ENCODE results near the gene STX7. TPM values are rescaled to one million over a fixed set of nuclear protein-coding genes. Genes with fewer than 3 reads are reported as not detected.

STX7 gene
- total RNA-seq, 1 experiment from 2014 or later: 25.6 TPM

DNA sequence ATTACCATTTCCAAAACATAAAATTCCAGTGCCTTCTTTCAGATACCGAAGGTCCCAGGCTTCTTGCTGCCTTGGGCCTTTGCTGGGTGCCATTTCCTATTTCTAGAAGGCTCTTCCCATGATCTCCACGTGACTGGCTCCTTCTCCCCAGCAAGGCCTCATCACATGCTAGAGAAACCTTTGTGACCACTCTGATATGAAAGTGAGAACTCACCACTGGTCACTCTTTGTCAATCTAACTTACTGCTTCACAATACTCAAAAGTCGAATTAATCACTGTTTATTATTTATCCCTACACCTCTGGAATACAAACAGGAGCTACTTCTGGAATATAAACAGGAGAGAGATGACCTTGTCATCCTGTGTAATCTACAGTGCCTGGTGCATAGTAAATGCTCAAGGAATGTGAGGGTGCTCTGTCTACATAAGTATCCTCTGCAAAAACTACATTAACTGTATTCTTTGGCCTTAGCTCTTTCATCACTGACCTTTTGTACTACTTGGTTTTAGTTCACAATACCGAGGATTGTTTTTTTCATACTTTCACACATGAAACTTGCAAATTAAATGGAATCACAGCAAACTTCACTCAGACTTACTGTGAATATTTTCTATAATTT lies 1.6 kb downstream of the STX7 start (continued):
- TF ChIP-seq ZNF281 (CRISPR knock-in tag; IDR thresholded peaks at IDR 0.05) (no peak), USF1 (CRISPR knock-in tag; IDR thresholded peaks at IDR 0.05) (no peak), RELA (CRISPR knock-in tag; IDR thresholded peaks at IDR 0.05; ENCODE audit: borderline replicate concordance) (no peak), TEAD1 (CRISPR knock-in tag; IDR thresholded peaks at IDR 0.05) (no peak), ATF1 (CRISPR knock-in tag; IDR thresholded peaks at IDR 0.05) (no peak), ZNF232 (CRISPR knock-in tag; IDR thresholded peaks at IDR 0.05) (no peak), ZNF219 (CRISPR knock-in tag; IDR thresholded peaks at IDR 0.05; ENCODE audit: borderline replicate concordance) (no peak), CREM (CRISPR knock-in tag; IDR thresholded peaks at IDR 0.05) (no peak), FOXJ3 (CRISPR knock-in tag; IDR thresholded peaks at IDR 0.05; ENCODE audit: borderline replicate concordance) (no peak), ZNF416 (CRISPR knock-in tag; IDR thresholded peaks at IDR 0.05) (no peak), PRRX2 (CRISPR knock-in tag; IDR thresholded peaks at IDR 0.05) (no peak), GTF2I (CRISPR knock-in tag; conservative IDR thresholded peaks at IDR 0.05) (no peak), CBFB (CRISPR knock-in tag; IDR thresholded peaks at IDR 0.05; ENCODE audit: low read depth) (no peak), SMAD3 (CRISPR knock-in tag; IDR thresholded peaks at IDR 0.05; ENCODE audit: borderline replicate concordance) (no peak)

DNA sequence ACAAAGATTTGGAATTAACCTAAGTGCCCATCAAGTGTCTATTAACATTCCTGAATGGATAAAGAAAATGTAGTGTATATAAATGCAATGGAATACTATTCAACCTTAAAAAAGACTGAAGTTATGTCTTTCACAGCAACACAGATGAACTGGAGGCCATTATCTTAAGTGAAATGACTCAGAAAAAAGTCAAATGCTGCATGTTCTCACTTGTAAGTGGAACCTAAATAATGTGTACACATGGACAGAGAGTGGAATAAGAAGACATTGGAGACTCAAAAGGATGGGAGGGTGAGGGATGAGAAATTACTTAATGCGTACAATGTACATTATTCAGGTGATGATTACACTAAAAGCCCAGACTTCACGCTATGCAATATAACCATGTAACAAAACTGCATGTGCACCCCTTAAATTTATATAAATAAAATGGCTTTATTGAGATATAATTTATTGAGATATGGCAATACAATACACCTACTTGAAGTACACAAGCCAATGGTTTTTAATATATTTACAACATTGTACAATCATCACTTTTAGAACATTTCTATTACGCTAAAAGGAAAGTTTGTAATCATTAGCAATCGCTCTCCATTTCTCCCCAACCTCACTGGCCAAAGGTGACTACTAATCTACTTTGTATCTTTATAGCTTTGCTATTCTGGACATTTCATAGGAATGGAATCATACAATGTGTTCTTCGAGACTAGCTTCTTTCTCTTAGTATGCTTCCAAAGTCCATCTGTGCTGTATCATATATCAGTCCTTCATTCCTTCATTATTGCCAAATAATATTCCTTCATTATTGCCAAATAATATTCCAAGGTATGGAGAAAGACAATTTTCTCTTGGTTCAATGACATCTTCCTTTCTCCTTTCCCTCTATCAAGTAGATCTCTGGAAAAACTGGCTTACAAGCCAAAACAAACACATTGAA lies 5.8 kb downstream of the STX7 start:
- ChIA-PET CTCF (no interaction called here), POLR2A (no interaction called here)
- ATAC-seq (no peak), DNase-seq (ENCODE audit: low spot score) (no peak)
- Mint-ChIP-seq H3K27me3 (ENCODE audit: low read depth) (no peaks in the 10 kb centered on the region), H3K4me3 (no peak overlapping the region), H3K9me3 (no peaks in the 10 kb centered on the region), H3K4me1 (peaks cover 22% of the 10 kb centered on the region), H3K36me3 (peaks cover 10% of the 10 kb centered on the region), H3K27ac (no peak overlapping the region)
- TF ChIP-seq NFATC4 (CRISPR knock-in tag; IDR thresholded peaks at IDR 0.05) (no peak), PRRX2 (CRISPR knock-in tag; IDR thresholded peaks at IDR 0.05) (no peak), JAZF1 (CRISPR knock-in tag; IDR thresholded peaks at IDR 0.05) (no peak), USF2 (CRISPR knock-in tag; IDR thresholded peaks at IDR 0.05) (no peak), AFF4 (CRISPR knock-in tag; IDR thresholded peaks at IDR 0.05; ENCODE audit: borderline replicate concordance) (no peak)

All from WTC11 (cell line).